ENCODE measurements around the gene TEDDM1. TPM values are rescaled to one million over a fixed set of nuclear protein-coding genes. Genes with fewer than 3 reads are reported as not detected.

TEDDM1 gene
- polyA plus RNA-seq, 1 donor (not counting 4 experiments of a cell fraction or from before 2014, with no cell fraction given), result not detected

DNA sequence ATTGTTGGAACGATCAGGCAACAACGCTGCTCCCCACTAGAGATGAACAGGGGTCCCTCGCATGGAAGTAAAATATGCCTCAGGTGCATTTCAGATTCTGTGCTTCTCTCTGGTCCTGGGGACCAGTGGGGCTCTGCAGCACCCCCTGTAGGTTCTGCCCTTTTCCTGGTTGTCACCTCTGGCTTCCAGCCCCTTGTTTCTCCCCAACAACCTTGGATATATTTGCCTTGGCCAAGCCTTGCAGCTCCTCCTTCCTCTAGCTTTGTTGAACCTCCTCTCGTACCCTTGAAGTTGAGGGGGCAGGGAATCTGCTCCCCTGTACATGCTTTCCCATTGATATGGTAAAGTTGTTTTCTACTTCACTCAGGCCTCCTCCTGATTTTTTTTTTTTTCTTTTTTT is 44.0 kb upstream of the TEDDM1 start:
- dilution Hi-C loops (cut with MboI; ENCODE audit: extremely low pct_ligation_motif_present, low sequenced_read_pairs), result loop anchor here (25.0 kb wide), 1 partner anchor 143 kb away; the partner anchor contains the start of gene RNASEL
- Histone ChIP-seq H3K4me1 (ENCODE audit: control insufficient read depth, extremely low read depth, insufficient read depth, low read length) (no peaks in the 10 kb centered on the region), H3K9ac (ENCODE audit: control insufficient read depth, extremely low read depth, insufficient read depth, low read length) (no peak overlapping the region), H3K36me3 (ENCODE audit: control insufficient read depth in 2 of 2, extremely low read depth in 1 of 2, insufficient read depth in 2 of 2, low read length in 2 of 2) (no peaks in the 10 kb centered on the region), H3K27me3 (ENCODE audit: control insufficient read depth, extremely low read depth, insufficient read depth, low read length) (no peaks in the 10 kb centered on the region), H3K27ac (ENCODE audit: control insufficient read depth, insufficient read depth, low read length) (no peak overlapping the region), H3K9me3 (ENCODE audit: control insufficient read depth, low read depth, low read length) (no peaks in the 10 kb centered on the region), H3K4me2 (ENCODE audit: control insufficient read depth, extremely low read depth, insufficient read depth, low read depth, low read length) (no peak overlapping the region), H4K20me1 (ENCODE audit: control insufficient read depth, extremely low read depth, insufficient read depth, low read length) (no peaks in the 10 kb centered on the region), H2AFZ (ENCODE audit: control insufficient read depth, low read length) (no peak overlapping the region), H3K79me2 (ENCODE audit: control insufficient read depth, insufficient read depth, low read length) (no peaks in the 10 kb centered on the region), H3K4me3 (ENCODE audit: control insufficient read depth in 2 of 3, extremely low read depth in 1 of 3, insufficient read depth in 2 of 3, low read depth in 1 of 3, low read length in 3 of 3) (no peak overlapping the region), H3K9me1 (ENCODE audit: control insufficient read depth, extremely low read depth, insufficient read depth, low read length) (no peaks in the 10 kb centered on the region)
- DNase-seq (ENCODE audit: low read depth, low spot score) (no peak), FAIRE-seq (no peak)
- TF ChIP-seq EZH2 (IDR thresholded peaks at IDR 0.05; ENCODE audit: low read length), result no peak
- TF ChIP-seq, protein P1, sequence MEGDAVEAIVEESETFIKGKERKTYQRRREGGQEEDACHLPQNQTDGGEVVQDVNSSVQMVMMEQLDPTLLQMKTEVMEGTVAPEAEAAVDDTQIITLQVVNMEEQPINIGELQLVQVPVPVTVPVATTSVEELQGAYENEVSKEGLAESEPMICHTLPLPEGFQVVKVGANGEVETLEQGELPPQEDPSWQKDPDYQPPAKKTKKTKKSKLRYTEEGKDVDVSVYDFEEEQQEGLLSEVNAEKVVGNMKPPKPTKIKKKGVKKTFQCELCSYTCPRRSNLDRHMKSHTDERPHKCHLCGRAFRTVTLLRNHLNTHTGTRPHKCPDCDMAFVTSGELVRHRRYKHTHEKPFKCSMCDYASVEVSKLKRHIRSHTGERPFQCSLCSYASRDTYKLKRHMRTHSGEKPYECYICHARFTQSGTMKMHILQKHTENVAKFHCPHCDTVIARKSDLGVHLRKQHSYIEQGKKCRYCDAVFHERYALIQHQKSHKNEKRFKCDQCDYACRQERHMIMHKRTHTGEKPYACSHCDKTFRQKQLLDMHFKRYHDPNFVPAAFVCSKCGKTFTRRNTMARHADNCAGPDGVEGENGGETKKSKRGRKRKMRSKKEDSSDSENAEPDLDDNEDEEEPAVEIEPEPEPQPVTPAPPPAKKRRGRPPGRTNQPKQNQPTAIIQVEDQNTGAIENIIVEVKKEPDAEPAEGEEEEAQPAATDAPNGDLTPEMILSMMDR (optimal IDR thresholded peaks at IDR 0.05 in 1 of 3, IDR thresholded peaks at IDR 0.05 in 1 of 3, conservative IDR thresholded peaks at IDR 0.05 in 1 of 3; ENCODE audit: extremely low read depth in 1 of 3, insufficient read depth in 2 of 3, low read length in 3 of 3), result peak in 1 of 3 experiments; percentile 15

DNA sequence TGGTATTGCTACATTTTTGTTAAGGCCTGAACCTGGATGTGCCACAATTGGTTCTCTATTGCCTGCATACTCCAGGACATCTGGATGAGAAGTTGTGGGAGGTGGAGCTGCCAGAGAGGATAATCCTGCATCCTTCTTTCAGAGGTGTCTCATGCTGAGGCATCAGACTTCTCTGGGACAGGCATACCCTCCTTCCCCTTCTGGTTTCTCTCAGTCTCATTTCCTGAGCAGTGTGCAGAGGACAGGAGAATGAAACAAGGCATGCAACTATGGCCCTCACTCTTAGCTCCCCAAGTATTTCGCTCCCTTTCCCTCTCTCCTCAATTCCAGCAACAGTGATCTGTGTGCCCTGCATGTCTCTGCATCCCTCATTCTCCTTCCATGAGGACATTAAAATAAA is 41.9 kb upstream of the TEDDM1 start:
- H4K20me1 ChIP-seq (ENCODE audit: control insufficient read depth, extremely low read depth, insufficient read depth, low read length), result no peaks in the 10 kb centered on the region
- H3K4me3 ChIP-seq (ENCODE audit: control insufficient read depth in 2 of 3, extremely low read depth in 1 of 3, insufficient read depth in 2 of 3, low read depth in 1 of 3, low read length in 3 of 3), result no peak overlapping the region
- no peaks in the 10 kb centered on the region for H3K79me2 ChIP-seq (ENCODE audit: control insufficient read depth, insufficient read depth, low read length)
- no peaks in the 10 kb centered on the region for H3K9me1 ChIP-seq (ENCODE audit: control insufficient read depth, extremely low read depth, insufficient read depth, low read length)
- no peak overlapping the region for H3K4me2 ChIP-seq (ENCODE audit: control insufficient read depth, extremely low read depth, insufficient read depth, low read depth, low read length)
- no peaks in the 10 kb centered on the region for H3K36me3 ChIP-seq (ENCODE audit: control insufficient read depth in 2 of 2, extremely low read depth in 1 of 2, insufficient read depth in 2 of 2, low read length in 2 of 2)
- DNase-seq (ENCODE audit: low read depth, low spot score) (no peak), FAIRE-seq (no peak)
- no peak overlapping the region for H3K9ac ChIP-seq (ENCODE audit: control insufficient read depth, extremely low read depth, insufficient read depth, low read length)
- H3K27ac ChIP-seq (ENCODE audit: control insufficient read depth, insufficient read depth, low read length), result no peak overlapping the region
- H3K27me3 ChIP-seq (ENCODE audit: control insufficient read depth, extremely low read depth, insufficient read depth, low read length), result no peaks in the 10 kb centered on the region
- dilution Hi-C loops (cut with MboI; ENCODE audit: extremely low pct_ligation_motif_present, low sequenced_read_pairs), result loop anchor here (25.0 kb wide), 1 partner anchor 145 kb away; the partner anchor contains the start of gene RNASEL
- no peak overlapping the region for H2AFZ ChIP-seq (ENCODE audit: control insufficient read depth, low read length)
- no peaks in the 10 kb centered on the region for H3K9me3 ChIP-seq (ENCODE audit: control insufficient read depth, low read depth, low read length)
- TF ChIP-seq, protein P1 (optimal IDR thresholded peaks at IDR 0.05 in 1 of 3, IDR thresholded peaks at IDR 0.05 in 1 of 3, conservative IDR thresholded peaks at IDR 0.05 in 1 of 3; ENCODE audit: extremely low read depth in 1 of 3, insufficient read depth in 2 of 3, low read length in 3 of 3), result no peak
- no peak for TF ChIP-seq EZH2 (IDR thresholded peaks at IDR 0.05; ENCODE audit: low read length)
- H3K4me1 ChIP-seq (ENCODE audit: control insufficient read depth, extremely low read depth, insufficient read depth, low read length), result no peaks in the 10 kb centered on the region
